GM23338 (cell line): ENCODE data around the gene SELENOS. TPM values are rescaled to one million over a fixed set of nuclear protein-coding genes. Genes with fewer than 3 reads are reported as not detected.

Experiments
- ATAC-seq: fragments of 200-7000 bp; cut with Tn5 transposase; 3 replicates; pipeline ENCODE4 v1.9.1; 2020
- DNase-seq: peaks from one replicate; pipeline ENCODE4 v3.0.0-alpha.2; 2015; ENCODE audit warnings: low spot score
- H2AFZ ChIP-seq: fragments of 200-600 bp; sonication (generic); 2 replicates; pipeline ENCODE4 v1.8.0; 2016; ENCODE audit warnings: antibody characterized with exemption, mild to moderate bottlenecking, moderate library complexity
- H3F3A ChIP-seq: fragments of 200-600 bp; sonication (generic); replicated peaks from 2 replicates; pipeline ENCODE4 v1.8.0; 2017; ENCODE audit warnings: antibody characterized with exemption, mixed run types, low read depth
- H3K27ac ChIP-seq: fragments of 200-600 bp; sonication (generic); 2 replicates; pipeline ENCODE4 v1.6.1; 2016; ENCODE audit warnings: low read depth
- H3K27me3 ChIP-seq: fragments of 200-600 bp; sonication (generic); 2 replicates; pipeline ENCODE4 v1.8.0; 2016; ENCODE audit warnings: mild to moderate bottlenecking, mixed run types, moderate library complexity; ENCODE audit not compliant: insufficient read depth
- H3K36me3 ChIP-seq: fragments of 200-600 bp; sonication (generic); 2 replicates; pipeline ENCODE4 v1.8.0; 2016; ENCODE audit warnings: mild to moderate bottlenecking; ENCODE audit not compliant: insufficient read depth
- H3K4me1 ChIP-seq: fragments of 200-600 bp; sonication (generic); 2 replicates; pipeline ENCODE4 v1.8.0; 2016; ENCODE audit warnings: mild to moderate bottlenecking, moderate library complexity; ENCODE audit not compliant: insufficient read depth
- H3K4me2 ChIP-seq: fragments of 200-600 bp; sonication (generic); 2 replicates; pipeline ENCODE4 v1.7.1; 2017; ENCODE audit warnings: mixed run types
- H3K4me3 ChIP-seq: fragments of 200-600 bp; sonication (generic); 2 replicates; pipeline ENCODE4 v1.6.1; 2016; ENCODE audit warnings: mixed run types
- H3K79me2 ChIP-seq: fragments of 200-600 bp; sonication (generic); replicated peaks from 2 replicates; pipeline ENCODE4 v1.8.0; 2017; ENCODE audit warnings: mild to moderate bottlenecking; ENCODE audit not compliant: insufficient read depth
- H3K9me2 ChIP-seq: fragments of 200-600 bp; sonication (generic); 2 replicates; pipeline ENCODE4 v1.8.0; 2017; ENCODE audit not compliant: insufficient read depth
- H4K20me1 ChIP-seq: fragments of 200-600 bp; sonication (generic); replicated peaks from 2 replicates; pipeline ENCODE4 v1.8.0; 2017; ENCODE audit warnings: mild to moderate bottlenecking; ENCODE audit not compliant: insufficient read depth
- H3K27ac Mint-ChIP-seq: 2 replicates; pipeline ENCODE4 v1.8.0; 2020; ENCODE audit warnings: inconsistent platforms, mild to moderate bottlenecking, moderate library complexity, mixed read lengths
- H3K27me3 Mint-ChIP-seq: 3 replicates; pipeline ENCODE4 v1.8.0; 2022; ENCODE audit warnings: low read depth, mild to moderate bottlenecking, moderate library complexity, mixed read lengths, inconsistent platforms; ENCODE audit not compliant: insufficient read depth, poor library complexity
- H3K36me3 Mint-ChIP-seq: 3 replicates; pipeline ENCODE4 v1.8.0; 2021; ENCODE audit warnings: low read depth, mild to moderate bottlenecking, inconsistent platforms, moderate library complexity, mixed read lengths
- H3K4me1 Mint-ChIP-seq: 3 replicates; pipeline ENCODE4 v1.8.0; 2020; ENCODE audit warnings: mild to moderate bottlenecking, inconsistent platforms, mixed read lengths
- H3K4me3 Mint-ChIP-seq: 3 replicates; pipeline ENCODE4 v1.8.0; 2021; ENCODE audit warnings: moderate library complexity, mild to moderate bottlenecking, inconsistent platforms, mixed read lengths
- H3K9me3 Mint-ChIP-seq: 3 replicates; pipeline ENCODE4 v1.8.0; 2020; ENCODE audit warnings: moderate library complexity, mild to moderate bottlenecking, inconsistent platforms, mixed read lengths
- CREB1 ChIP-seq: fragments of 250-450 bp; sonication (Bioruptor Pico); IDR thresholded peaks from 2 replicates; pipeline ENCODE4 v1.5.0; 2020; ENCODE audit warnings: low read depth, mild to moderate bottlenecking, moderate library complexity
- CTCF ChIP-seq, 2 experiments: fragments of 200-600 bp in 1 of 2; sonication (generic) in 1 of 2; conservative IDR thresholded peaks; 2 replicates each; pipeline versions ENCODE4 v1.5.1 to v1.6.1; 2016 to 2017; ENCODE audit warnings: antibody characterized with exemption in 2 of 2, low read depth in 2 of 2, mild to moderate bottlenecking in 2 of 2, moderate library complexity in 1 of 2
- EZH2 ChIP-seq: fragments of 200-600 bp; sonication (generic); IDR thresholded peaks from one replicate; pipeline ENCODE4 v1.8.0; 2017; ENCODE audit warnings: antibody characterized with exemption, mild to moderate bottlenecking, low read depth; ENCODE audit not compliant: unreplicated experiment
- EZH2phosphoT487 ChIP-seq: fragments of 200-600 bp; sonication (generic); IDR thresholded peaks from one replicate; pipeline ENCODE4 v1.8.1; 2018; ENCODE audit warnings: antibody characterized with exemption; ENCODE audit not compliant: unreplicated experiment
- JUNB ChIP-seq: IDR thresholded peaks from one replicate; pipeline ENCODE4 v1.6.1; 2016; ENCODE audit warnings: antibody characterized with exemption; ENCODE audit not compliant: unreplicated experiment
- NANOG ChIP-seq: IDR thresholded peaks from 2 replicates; pipeline ENCODE4 v1.6.1; 2016; ENCODE audit warnings: antibody characterized with exemption, borderline replicate concordance
- POLR2AphosphoS5 ChIP-seq: IDR thresholded peaks from 2 replicates; pipeline ENCODE4 v1.6.1; 2016; ENCODE audit warnings: antibody characterized with exemption, low read depth
- STAT1 ChIP-seq: IDR thresholded peaks from one replicate; pipeline ENCODE4 v1.6.1; 2016; ENCODE audit warnings: antibody characterized with exemption; ENCODE audit not compliant: unreplicated experiment
- ZNF114 ChIP-seq: fragments of 250-450 bp; sonication (Bioruptor Pico); IDR thresholded peaks from 2 replicates; pipeline ENCODE4 v1.5.0; 2020; ENCODE audit warnings: mild to moderate bottlenecking, moderate library complexity
- ZNF462 ChIP-seq: fragments of 250-450 bp; sonication (Bioruptor Pico); IDR thresholded peaks from 2 replicates; pipeline ENCODE4 v1.5.0; 2020; ENCODE audit warnings: mild to moderate bottlenecking, moderate library complexity
- polyA plus RNA-seq: library from polyadenylated mRNA; unstranded; fragments of >200 nt; fragmentation: Nextera tagmentation; extraction: Ambion mirVana; gene quantifications from 2 replicates; pipeline ENCODE4 v1.2.1, GENCODE V29; 2016
- total RNA-seq: library from RNA; depleted of rRNA; stranded (reverse); fragments of >200 nt; shearing (Covaris generic); gene quantifications from 2 replicates; pipeline ENCODE4 v1.2.3, GENCODE V29; 2014
- TF ChIP-seq, protein P1 (sequence below): IDR thresholded peaks from one replicate; pipeline ENCODE4 v1.6.1; 2018; ENCODE audit warnings: antibody characterized with exemption; ENCODE audit not compliant: unreplicated experiment

SELENOS gene
- total and polyA plus RNA-seq, 2 experiments from 2014 or later: 37.0 to 106 TPM

DNA sequence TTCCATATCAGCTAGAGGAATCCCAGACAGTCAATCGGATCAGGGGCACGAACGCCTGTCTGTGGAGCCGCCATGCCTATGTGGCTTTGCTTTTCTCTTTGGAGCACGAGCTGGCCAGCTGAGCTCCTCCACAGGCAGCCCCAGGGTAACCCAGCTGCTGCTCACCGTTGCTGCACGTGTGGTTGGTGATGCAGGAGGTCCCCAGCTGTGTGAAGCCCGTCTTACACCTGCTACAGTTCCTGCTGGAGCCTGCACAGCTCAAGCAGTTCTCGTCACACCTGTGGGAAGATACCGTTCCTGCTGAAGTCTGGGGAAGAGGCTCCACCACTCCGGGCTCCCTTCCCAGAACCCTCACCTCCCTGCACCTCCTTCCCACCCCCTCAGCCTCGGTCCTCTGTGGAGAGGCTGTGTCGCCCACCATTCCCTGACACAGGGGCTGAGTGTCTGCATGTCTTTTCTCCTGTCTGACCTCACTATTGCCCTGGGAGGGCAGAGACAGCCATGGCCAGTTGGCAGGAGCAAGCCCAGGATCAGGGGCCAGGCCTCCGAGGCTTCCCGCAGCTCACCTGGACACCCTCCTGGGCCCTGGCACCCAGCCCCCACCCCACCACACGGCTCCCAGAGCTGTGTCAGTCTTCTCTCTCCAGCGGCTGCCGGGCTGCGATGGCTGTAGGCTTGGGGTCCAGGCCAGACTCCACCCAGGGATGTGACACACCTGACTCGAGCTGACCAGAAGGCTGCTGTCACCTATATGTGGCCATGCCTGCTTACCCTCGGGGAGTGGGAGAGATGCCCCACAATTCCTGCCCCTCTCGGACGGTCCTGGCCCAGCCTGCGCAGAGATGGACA lies 30.0 kb upstream of the SELENOS start:
- Histone ChIP-seq H3K79me2 (no peaks in the 10 kb centered on the region), H3K4me1 (no peaks in the 10 kb centered on the region), H2AFZ (no peak overlapping the region), H3K27ac (no peak overlapping the region), H4K20me1 (no peaks in the 10 kb centered on the region), H3K27me3 (no peaks in the 10 kb centered on the region), H3K36me3 (no peaks in the 10 kb centered on the region), H3K9me2 (no peaks in the 10 kb centered on the region), H3F3A (no peaks in the 10 kb centered on the region), H3K4me2 (no peak overlapping the region), H3K4me3 (no peak overlapping the region)
- Mint-ChIP-seq H3K27me3 (no peaks in the 10 kb centered on the region), H3K4me1 (no peaks in the 10 kb centered on the region), H3K4me3 (no peak overlapping the region), H3K9me3 (no peaks in the 10 kb centered on the region), H3K36me3 (no peaks in the 10 kb centered on the region), H3K27ac (no peak overlapping the region)
- TF ChIP-seq POLR2AphosphoS5: no peak
- TF ChIP-seq EZH2: no peak
- TF ChIP-seq NANOG: no peak
- TF ChIP-seq, protein P1, sequence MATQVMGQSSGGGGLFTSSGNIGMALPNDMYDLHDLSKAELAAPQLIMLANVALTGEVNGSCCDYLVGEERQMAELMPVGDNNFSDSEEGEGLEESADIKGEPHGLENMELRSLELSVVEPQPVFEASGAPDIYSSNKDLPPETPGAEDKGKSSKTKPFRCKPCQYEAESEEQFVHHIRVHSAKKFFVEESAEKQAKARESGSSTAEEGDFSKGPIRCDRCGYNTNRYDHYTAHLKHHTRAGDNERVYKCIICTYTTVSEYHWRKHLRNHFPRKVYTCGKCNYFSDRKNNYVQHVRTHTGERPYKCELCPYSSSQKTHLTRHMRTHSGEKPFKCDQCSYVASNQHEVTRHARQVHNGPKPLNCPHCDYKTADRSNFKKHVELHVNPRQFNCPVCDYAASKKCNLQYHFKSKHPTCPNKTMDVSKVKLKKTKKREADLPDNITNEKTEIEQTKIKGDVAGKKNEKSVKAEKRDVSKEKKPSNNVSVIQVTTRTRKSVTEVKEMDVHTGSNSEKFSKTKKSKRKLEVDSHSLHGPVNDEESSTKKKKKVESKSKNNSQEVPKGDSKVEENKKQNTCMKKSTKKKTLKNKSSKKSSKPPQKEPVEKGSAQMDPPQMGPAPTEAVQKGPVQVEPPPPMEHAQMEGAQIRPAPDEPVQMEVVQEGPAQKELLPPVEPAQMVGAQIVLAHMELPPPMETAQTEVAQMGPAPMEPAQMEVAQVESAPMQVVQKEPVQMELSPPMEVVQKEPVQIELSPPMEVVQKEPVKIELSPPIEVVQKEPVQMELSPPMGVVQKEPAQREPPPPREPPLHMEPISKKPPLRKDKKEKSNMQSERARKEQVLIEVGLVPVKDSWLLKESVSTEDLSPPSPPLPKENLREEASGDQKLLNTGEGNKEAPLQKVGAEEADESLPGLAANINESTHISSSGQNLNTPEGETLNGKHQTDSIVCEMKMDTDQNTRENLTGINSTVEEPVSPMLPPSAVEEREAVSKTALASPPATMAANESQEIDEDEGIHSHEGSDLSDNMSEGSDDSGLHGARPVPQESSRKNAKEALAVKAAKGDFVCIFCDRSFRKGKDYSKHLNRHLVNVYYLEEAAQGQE: no peak
- no peak for TF ChIP-seq ZNF114 (CRISPR knock-in tag)
- TF ChIP-seq ZNF462 (CRISPR knock-in tag): no peak
- TF ChIP-seq CREB1: no peak
- no peak for TF ChIP-seq CTCF (conservative IDR thresholded peaks at IDR 0.05; ENCODE audit: low read depth in 2 of 2)
- no peak for TF ChIP-seq STAT1
- TF ChIP-seq JUNB: no peak
- TF ChIP-seq EZH2phosphoT487: no peak
- ATAC-seq (no peak), DNase-seq (no peak)
